ENCODE measurements around the gene DNAI4.
A peak's percentile ranks its signal among the peaks of the same experiment; 100 is the strongest.
"Not testable (repeated sequence)": the region's sequence is repeated elsewhere in the genome, so short reads cannot be mapped to it uniquely, and the experiment has no call there.

DNAI4 gene

DNA sequence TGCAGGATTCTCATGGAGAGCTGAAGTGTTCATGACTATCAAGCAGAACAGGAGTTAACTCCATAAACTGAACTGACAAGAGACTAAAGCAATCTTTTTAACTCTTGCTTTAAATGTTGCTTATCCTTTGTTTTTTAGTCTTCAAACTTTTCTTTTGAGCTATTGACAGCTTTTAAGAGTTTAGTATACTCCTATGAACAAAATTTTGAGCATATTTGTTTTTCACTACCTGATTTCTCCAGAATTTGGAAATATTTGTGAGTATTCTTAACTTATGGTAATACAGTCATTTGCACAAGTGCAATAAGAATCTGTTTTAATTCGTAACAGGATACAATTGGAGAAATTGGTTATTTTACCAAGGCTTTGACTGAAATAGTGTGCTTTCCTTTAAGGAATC is 7.2 kb downstream of the DNAI4 start:
- Mint-ChIP-seq H3K4me1 (ENCODE audit: low read depth) (peaks cover 9% of the 10 kb centered on the region), H3K9me3 (peaks cover 4% of the 10 kb centered on the region), H3K27me3 (no peaks in the 10 kb centered on the region), H3K4me3 (no peak overlapping the region), H3K36me3 (ENCODE audit: low read depth) (peaks cover 23% of the 10 kb centered on the region), H3K27ac (no peak overlapping the region)
- no peak for DNase-seq

DNA sequence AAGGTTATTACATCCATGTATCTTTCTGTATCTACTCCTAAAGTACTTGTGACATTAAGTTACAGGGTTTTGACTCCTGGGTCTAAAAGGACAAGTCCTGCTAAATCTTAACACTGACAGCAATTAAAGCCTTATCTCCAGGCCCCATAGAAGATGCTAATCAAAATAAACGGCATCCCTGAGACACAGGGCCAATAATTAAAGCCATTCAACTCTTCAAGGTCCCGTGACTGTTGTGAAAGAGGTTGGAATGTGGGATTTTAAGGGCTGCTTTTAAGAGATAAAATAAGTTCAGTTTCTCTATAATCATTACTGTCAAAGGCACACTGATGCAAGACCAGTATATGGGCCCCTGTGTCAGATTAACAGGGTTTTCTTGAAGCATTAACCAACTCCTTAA is 8.3 kb downstream of the DNAI4 start:
- Mint-ChIP-seq H3K4me3 (no peak overlapping the region), H3K4me1 (ENCODE audit: low read depth) (peaks cover 5% of the 10 kb centered on the region), H3K9me3 (peaks cover 4% of the 10 kb centered on the region), H3K27ac (no peak overlapping the region), H3K36me3 (ENCODE audit: low read depth) (peaks cover 23% of the 10 kb centered on the region), H3K27me3 (no peaks in the 10 kb centered on the region)
- DNase-seq = no peak

DNA sequence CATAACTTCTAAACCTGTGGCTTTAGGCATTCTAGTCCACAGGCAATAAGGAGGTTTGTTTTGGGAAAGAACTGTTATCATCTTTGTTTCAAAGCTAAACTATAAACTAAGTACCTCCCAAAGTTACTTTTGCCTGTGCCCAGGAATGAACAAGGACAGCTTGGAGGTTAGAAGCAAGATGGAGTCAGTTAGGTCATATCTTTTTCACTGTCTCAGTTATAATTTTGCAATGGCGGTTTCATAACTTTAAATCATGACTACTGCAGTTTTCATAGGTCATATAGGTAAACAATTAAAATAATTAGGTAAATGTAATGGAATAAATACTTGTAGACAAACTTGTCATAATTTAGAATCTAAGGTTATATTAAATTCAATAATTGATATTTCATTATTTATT is 9.5 kb downstream of the DNAI4 start:
- not testable (repeated sequence) for H3K27me3 Mint-ChIP-seq; H3K9me3 Mint-ChIP-seq; H3K4me1 Mint-ChIP-seq (ENCODE audit: low read depth); H3K27ac Mint-ChIP-seq; DNase-seq; H3K4me3 Mint-ChIP-seq
- peaks cover 20% of the 10 kb centered on the region for H3K36me3 Mint-ChIP-seq (ENCODE audit: low read depth)

DNA sequence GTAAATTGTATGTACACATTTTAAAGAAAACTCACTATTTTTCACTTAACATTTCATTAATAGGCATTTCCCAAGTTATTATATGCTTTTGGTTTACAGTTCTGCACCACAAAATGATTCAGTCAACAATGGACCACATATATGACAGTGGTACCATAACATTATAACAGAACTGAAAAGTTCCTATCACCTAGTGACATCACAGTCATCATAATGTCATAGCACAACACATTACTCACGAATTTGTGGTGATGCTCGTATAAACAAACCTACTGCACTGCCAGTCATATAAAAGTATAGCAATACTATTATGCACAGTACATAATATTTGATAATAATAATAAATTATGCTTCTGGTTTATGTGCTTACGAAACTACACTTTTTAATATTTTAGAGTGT is 30.9 kb downstream of the DNAI4 start:
- DNase-seq = no peak
- Mint-ChIP-seq H3K4me3 (no peak overlapping the region), H3K27ac (no peak overlapping the region), H3K9me3 (no peaks in the 10 kb centered on the region), H3K4me1 (ENCODE audit: low read depth) (no peaks in the 10 kb centered on the region), H3K27me3 (no peaks in the 10 kb centered on the region), H3K36me3 (ENCODE audit: low read depth) (no peaks in the 10 kb centered on the region)

DNA sequence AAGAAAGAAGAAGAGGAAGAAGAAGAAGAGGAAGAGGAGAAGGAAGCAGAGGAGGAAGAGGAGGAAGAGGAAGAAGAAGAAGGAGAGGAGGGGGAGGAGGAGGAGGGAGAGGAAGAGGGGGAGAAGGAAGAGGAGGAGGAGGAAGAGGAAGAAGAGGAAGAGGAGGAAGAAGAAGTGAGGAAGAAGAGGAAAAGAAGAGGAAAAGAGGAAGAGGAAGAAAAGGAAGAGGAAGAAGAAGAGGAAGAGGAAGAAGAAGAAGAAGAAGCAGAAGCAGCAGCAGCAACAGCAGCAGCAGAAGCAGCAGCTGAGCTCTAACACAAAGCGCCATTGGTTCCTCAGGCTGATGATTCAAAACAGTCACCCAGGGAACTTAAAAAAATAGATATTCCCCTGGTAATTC is 34.0 kb downstream of the DNAI4 start:
- DNase-seq = no peak
- Mint-ChIP-seq H3K4me3 (no peak overlapping the region), H3K27ac (no peak overlapping the region), H3K27me3 (no peaks in the 10 kb centered on the region), H3K4me1 (ENCODE audit: low read depth) (no peaks in the 10 kb centered on the region), H3K36me3 (ENCODE audit: low read depth) (no peaks in the 10 kb centered on the region), H3K9me3 (no peaks in the 10 kb centered on the region)

DNA sequence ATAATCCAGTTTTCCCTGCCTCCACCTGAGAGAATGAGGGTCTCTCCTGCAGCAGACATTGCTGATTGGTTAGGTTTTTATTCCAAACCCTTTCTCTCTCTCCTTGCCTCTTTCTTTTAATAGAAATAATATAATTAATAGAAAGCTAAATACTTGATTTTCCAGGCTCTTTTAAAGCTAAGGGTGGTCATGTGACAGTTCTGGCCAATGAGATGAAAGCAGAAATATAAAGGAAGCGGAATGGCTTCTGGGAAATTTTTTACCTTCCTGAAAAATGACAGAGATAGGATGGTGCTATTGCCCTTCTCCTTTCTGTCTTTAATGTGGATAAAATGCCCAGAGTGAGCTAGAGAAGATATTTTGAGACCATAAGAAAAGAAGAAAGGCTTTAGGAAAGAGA is 35.6 kb downstream of the DNAI4 start:
- H3K27ac Mint-ChIP-seq = no peak overlapping the region
- no peaks in the 10 kb centered on the region for H3K9me3 Mint-ChIP-seq
- H3K4me1 Mint-ChIP-seq (ENCODE audit: low read depth) = no peaks in the 10 kb centered on the region
- H3K4me3 Mint-ChIP-seq = no peak overlapping the region
- DNase-seq = no peak
- H3K27me3 Mint-ChIP-seq = no peaks in the 10 kb centered on the region
- H3K36me3 Mint-ChIP-seq (ENCODE audit: low read depth) = no peaks in the 10 kb centered on the region

DNA sequence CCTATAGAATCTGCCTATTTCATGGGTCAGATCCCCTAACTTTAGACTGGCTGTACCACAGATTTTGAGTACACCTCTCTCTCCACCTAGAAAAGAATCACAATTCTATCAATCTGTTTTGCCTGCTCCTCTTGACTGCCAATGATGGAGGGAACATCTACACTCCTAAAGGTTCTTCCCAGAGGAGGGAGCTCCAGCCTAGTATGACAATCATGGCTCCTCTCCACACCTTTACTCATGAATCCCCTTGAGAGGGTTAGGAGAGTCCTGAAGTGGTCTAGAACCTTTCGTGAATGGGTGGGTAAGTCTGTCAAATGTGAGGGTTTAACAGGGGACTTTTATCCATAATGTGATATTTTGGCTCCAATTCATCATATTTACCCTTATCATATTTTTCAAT is 48.0 kb downstream of the DNAI4 start:
- Mint-ChIP-seq H3K4me3 (no peak overlapping the region), H3K27me3 (no peaks in the 10 kb centered on the region), H3K27ac (no peak overlapping the region), H3K9me3 (peaks cover 17% of the 10 kb centered on the region), H3K4me1 (ENCODE audit: low read depth) (no peaks in the 10 kb centered on the region), H3K36me3 (ENCODE audit: low read depth) (no peaks in the 10 kb centered on the region)
- no peak for DNase-seq

DNA sequence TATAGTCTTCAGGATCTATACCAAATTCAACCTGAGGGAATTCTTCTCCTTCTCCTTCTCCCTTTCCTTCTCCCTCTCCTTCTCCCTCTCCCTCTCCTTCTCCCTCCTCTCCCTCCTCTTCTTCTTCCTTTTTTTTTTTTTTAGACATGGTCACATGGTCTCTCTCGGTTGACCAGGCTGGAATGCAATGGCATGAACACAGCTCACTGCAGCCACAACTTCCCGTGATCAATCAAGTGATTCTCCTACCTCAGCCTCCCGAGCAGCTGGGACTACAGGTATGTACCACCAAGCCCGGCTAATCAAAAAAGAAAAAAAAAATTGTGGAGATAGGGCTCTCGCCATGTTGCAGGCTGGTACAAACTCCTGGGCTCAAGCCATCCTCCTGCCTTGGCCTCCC is 51.5 kb downstream of the DNAI4 start:
- Mint-ChIP-seq H3K27me3 (no peaks in the 10 kb centered on the region), H3K4me3 (no peak overlapping the region), H3K27ac (no peak overlapping the region), H3K4me1 (ENCODE audit: low read depth) (no peaks in the 10 kb centered on the region), H3K9me3 (no peaks in the 10 kb centered on the region), H3K36me3 (ENCODE audit: low read depth) (no peaks in the 10 kb centered on the region)
- DNase-seq = no peak

DNA sequence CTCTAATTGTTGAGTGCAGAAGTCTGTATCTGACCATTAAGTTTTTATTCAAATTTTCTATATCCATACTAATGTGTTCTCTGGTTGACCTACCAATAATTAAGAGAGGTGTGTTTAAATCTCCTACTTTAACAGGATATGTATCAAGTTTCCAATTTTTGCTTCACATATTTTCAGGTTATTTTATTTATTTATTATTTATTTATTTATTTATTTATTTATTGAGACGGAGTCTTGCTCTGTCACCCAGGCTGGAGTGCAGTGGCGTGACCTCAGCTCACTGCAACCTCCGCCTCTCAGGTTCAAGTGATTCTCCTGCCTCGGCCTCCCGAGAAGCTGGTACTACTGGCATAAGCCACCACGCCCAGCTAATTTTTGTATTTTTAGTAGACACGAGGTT is 52.6 kb downstream of the DNAI4 start:
- H3K9me3 Mint-ChIP-seq; H3K4me1 Mint-ChIP-seq (ENCODE audit: low read depth); H3K4me3 Mint-ChIP-seq; H3K36me3 Mint-ChIP-seq (ENCODE audit: low read depth); DNase-seq; H3K27ac Mint-ChIP-seq; H3K27me3 Mint-ChIP-seq: not testable (repeated sequence)

DNA sequence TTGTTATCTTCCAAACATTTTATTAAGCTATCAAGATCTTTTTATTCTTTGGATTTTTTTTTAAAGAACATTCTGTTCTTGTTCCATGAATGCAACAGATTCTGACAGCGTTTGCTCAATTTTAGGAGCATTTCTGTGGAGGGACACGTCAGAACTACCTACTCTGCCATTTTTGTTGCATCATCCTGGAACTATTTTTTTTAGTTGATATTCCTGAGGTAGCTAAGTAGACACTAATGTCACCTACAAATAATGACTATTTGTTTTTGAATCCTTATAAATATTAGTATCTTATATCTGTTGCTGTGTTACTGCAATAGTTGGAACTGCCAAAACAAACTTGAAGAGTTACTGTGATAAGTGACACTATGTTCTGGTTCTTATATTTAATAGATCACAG is 57.2 kb downstream of the DNAI4 start:
- H3K27ac Mint-ChIP-seq = no peak overlapping the region
- H3K4me3 Mint-ChIP-seq = no peak overlapping the region
- DNase-seq = no peak
- no peaks in the 10 kb centered on the region for H3K4me1 Mint-ChIP-seq (ENCODE audit: low read depth)
- no peaks in the 10 kb centered on the region for H3K9me3 Mint-ChIP-seq
- no peaks in the 10 kb centered on the region for H3K36me3 Mint-ChIP-seq (ENCODE audit: low read depth)
- H3K27me3 Mint-ChIP-seq = no peaks in the 10 kb centered on the region

DNA sequence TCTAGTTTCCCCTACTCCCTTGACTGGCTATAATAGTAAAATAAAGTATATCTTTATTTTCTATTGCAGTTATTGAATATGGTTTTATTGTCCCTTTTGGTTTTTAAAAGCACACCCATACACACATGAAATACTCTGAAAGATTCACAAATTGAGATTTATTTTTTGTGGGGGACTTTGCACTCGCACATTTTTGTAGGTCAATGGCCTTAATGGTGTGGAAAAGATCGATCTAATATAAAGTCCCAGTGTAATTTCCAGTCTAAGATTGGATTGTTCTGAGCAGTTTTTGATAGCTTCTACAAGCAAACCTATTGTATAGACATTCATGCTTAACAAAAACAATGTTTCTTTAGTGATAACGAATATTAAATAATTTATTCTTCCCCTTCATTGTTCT is 64.1 kb downstream of the DNAI4 start:
- Mint-ChIP-seq H3K36me3 (ENCODE audit: low read depth) (no peaks in the 10 kb centered on the region), H3K4me3 (no peak overlapping the region), H3K27me3 (no peaks in the 10 kb centered on the region), H3K4me1 (ENCODE audit: low read depth) (no peaks in the 10 kb centered on the region), H3K27ac (no peak overlapping the region), H3K9me3 (no peaks in the 10 kb centered on the region)
- DNase-seq = no peak

DNA sequence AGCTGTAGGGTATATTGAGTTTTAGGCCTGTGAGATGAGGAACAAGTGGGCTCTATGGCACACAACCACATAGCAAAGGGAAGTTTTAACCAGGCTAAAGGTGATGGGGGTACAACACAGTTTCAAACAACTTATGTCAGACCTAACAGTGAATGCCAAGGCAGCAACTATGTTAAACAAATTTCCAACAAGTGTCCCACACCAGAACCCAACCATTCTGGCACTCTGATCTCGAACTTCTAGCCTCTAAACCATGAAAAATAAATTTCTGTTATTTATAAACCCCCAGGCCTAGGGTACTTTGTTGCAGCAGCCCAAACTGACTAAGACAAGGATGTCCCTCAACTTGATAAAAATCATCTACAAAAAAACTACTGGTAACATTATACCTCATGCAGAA is 71.3 kb downstream of the DNAI4 start:
- no peaks in the 10 kb centered on the region for H3K27me3 Mint-ChIP-seq
- DNase-seq = no peak
- H3K36me3 Mint-ChIP-seq (ENCODE audit: low read depth) = no peaks in the 10 kb centered on the region
- no peak overlapping the region for H3K27ac Mint-ChIP-seq
- no peaks in the 10 kb centered on the region for H3K4me1 Mint-ChIP-seq (ENCODE audit: low read depth)
- H3K9me3 Mint-ChIP-seq = peaks cover 8% of the 10 kb centered on the region
- H3K4me3 Mint-ChIP-seq = no peak overlapping the region

DNA sequence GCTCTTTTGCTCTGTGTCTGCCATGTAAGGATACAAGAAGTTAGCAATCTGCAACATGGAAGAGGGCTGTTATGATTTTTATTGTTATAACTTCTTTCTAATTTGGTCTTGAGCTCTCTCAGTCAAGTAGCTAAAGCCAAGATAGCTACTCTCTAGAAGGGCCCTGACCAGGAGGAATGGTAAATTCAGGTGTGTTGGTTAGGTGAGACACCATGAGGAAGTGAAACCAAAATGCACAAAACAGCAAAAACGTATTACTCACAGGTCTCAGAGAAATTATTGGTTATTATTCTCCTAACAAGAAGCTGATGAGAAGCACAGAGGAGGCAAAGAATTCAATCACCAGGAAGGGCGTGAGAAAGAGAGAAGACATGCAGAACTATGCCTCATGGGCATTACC is 71.8 kb downstream of the DNAI4 start:
- Mint-ChIP-seq H3K4me1 (ENCODE audit: low read depth) (no peaks in the 10 kb centered on the region), H3K27ac (no peak overlapping the region), H3K9me3 (peaks cover 8% of the 10 kb centered on the region), H3K27me3 (no peaks in the 10 kb centered on the region), H3K4me3 (no peak overlapping the region), H3K36me3 (ENCODE audit: low read depth) (no peaks in the 10 kb centered on the region)
- no peak for DNase-seq

DNA sequence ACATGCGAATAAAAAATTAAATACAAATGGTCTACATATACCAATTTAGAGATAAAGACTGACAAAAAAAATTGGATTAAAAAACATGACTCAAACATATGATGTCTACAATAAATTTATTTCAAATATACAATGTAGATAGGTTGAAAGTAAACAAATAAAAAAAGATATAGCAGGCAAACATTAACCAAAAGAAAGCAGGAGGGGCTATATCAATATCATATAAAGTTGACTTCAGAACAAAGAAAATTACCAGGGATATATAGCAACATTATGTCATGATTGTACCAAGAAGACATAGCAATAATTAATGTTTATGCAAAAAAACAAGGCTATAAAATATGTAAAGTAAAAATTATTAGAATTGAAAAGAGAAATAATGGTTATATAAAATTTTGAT is 73.7 kb downstream of the DNAI4 start:
- DNase-seq = no peak
- peaks cover 8% of the 10 kb centered on the region for H3K9me3 Mint-ChIP-seq
- H3K27me3 Mint-ChIP-seq = no peaks in the 10 kb centered on the region
- H3K4me3 Mint-ChIP-seq = no peak overlapping the region
- H3K27ac Mint-ChIP-seq = no peak overlapping the region
- no peaks in the 10 kb centered on the region for H3K36me3 Mint-ChIP-seq (ENCODE audit: low read depth)
- H3K4me1 Mint-ChIP-seq (ENCODE audit: low read depth) = no peaks in the 10 kb centered on the region

DNA sequence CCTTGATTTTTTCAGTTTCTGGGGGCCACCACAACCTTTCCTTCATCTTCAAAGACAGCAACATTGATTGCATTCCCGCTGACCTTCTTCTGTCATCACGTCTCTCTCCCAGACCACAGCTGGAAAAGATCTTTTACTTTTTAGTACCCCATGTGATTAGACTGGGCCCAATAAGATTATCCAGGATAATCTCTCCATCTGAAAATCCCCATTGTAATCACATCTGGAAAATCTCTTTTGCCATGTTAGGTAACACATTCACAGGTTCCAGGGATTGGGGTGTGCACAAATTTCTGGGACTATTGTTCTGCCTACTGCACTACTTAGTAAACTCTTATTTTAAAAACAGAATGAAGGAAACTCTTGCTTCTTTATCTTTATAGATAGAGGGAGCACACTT is 76.5 kb downstream of the DNAI4 start:
- Mint-ChIP-seq H3K4me3 (no peak overlapping the region), H3K9me3 (peaks cover 8% of the 10 kb centered on the region), H3K36me3 (ENCODE audit: low read depth) (no peaks in the 10 kb centered on the region), H3K4me1 (ENCODE audit: low read depth) (no peaks in the 10 kb centered on the region), H3K27me3 (no peaks in the 10 kb centered on the region), H3K27ac (no peak overlapping the region)
- DNase-seq = no peak

DNA sequence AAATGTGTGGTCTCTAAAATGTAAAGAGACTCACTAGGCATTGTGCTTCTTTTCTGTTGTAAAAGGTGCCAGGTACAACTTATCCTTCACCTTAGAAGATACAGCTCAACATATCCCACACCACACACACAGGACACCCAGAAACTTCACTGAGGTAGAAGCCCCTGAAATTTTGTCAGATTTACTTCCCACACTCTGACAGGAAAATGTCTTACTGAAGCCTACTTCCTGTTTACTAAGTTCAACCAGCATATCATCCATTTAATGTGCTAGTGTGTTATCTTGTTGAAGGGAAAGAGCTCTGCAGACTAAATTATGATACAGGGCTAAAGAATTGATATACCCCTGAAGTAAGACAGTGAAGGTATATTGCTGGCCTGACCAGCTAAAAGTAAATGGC is 83.7 kb downstream of the DNAI4 start:
- Mint-ChIP-seq H3K36me3 (ENCODE audit: low read depth) (no peaks in the 10 kb centered on the region), H3K27me3 (no peaks in the 10 kb centered on the region), H3K27ac (peak overlapping the region; percentile 79), H3K4me3 (no peak overlapping the region), H3K4me1 (ENCODE audit: low read depth) (peaks cover 12% of the 10 kb centered on the region), H3K9me3 (no peaks in the 10 kb centered on the region)
- DNase-seq = no peak

All from activated T-cell treated with anti-CD3 and anti-CD28 coated beads, Interleukin-2, amount 50 U/mL, for 24 hours (primary cell).